ENCODE data around the gene EFS.

Gene EFS

GRCh38 chr14:23320584-23321571 is 44.1 kb downstream of the EFS start, which contains the start of gene PABPN1:
TSS of gene PABPN1 (plus strand) at chr14:23321457. CDS start at chr14:23321470, 13 bp downstream.
- DNase-seq, result peak; percentile 100
- in situ Hi-C loops (cut with MboI; ENCODE audit: low pct_unique_long_range_greater_than_20kb, low sequenced_read_pairs), result no loop called here

GRCh38 chr14:23319746-23320583 is 45.0 kb downstream of the EFS start:
- in situ Hi-C loops (cut with MboI; ENCODE audit: low pct_unique_long_range_greater_than_20kb, low sequenced_read_pairs), result no loop called here
- no peak for DNase-seq

GRCh38 chr14:23316300-23316699 is 48.7 kb downstream of the EFS start:
- in situ Hi-C loops (cut with MboI; ENCODE audit: low pct_unique_long_range_greater_than_20kb, low sequenced_read_pairs), result no loop called here

DNA sequence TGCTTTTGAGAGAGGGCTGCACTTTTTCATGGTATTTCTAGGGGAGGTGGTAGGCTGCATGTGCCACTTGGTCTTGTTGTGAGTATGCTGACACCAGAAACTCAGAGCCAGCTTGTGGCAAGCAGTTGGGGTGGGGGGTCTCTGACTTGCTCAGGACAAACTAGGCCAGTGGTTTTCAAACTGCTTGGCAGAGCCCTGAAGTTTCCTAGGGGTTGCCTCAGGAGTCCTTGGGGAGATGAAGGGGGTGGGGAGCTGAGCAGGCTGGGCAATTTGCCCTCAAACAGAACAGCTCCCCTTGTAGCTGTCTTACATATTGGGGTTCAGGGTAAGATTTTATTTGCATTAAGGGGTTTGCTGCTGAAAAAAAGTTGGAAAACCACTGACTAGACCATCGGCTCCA is 54.4 kb downstream of the EFS start:
- no peak for DNase-seq
- in situ Hi-C loops (cut with MboI; ENCODE audit: low pct_unique_long_range_greater_than_20kb, low sequenced_read_pairs), result no loop called here

More at GRCh38 chr14:23316300-23316699, 48.7 kb downstream of the EFS start:
- no peak for DNase-seq

GRCh38 chr14:23308721-23309445 is 56.1 kb downstream of the EFS start:
- DNase-seq, result no peak
- in situ Hi-C loops (cut with MboI; ENCODE audit: low pct_unique_long_range_greater_than_20kb, low sequenced_read_pairs), result no loop called here

DNA sequence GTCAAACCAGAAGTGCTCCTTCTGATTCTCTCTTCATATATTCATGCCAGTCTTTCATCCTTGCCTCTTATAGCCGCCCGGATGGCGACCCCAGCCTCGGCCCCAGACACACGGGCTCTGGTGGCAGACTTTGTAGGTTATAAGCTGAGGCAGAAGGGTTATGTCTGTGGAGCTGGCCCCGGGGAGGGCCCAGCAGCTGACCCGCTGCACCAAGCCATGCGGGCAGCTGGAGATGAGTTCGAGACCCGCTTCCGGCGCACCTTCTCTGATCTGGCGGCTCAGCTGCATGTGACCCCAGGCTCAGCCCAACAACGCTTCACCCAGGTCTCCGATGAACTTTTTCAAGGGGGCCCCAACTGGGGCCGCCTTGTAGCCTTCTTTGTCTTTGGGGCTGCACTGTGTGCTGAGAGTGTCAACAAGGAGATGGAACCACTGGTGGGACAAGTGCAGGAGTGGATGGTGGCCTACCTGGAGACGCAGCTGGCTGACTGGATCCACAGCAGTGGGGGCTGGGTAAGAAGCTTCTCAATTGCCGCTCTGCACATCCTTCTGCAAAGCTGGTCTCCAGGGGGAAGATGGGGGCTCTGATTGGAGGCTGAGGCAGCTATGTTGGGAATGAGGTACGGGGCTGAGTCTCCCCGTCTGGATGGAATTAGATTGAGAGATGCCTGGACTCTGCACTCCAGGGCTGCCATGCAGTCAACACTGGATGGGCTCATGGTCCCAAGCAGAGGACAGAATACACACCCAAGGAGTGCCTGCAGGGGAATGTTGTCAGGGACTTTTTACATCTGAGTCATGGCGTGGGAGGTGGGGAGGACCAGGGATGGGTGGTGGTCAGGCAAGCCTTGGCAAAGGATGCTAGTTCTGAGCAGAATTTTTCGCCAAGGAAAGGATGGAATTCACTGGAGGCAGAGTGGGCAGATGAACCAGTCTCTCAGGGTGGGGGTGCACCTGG is 57.0 kb downstream of the EFS start:
- no peak for DNase-seq
- in situ Hi-C loops (cut with MboI; ENCODE audit: low pct_unique_long_range_greater_than_20kb, low sequenced_read_pairs), result no loop called here

GRCh38 chr14:23307146-23307530 is 57.8 kb downstream of the EFS start:
- no peak for DNase-seq
- in situ Hi-C loops (cut with MboI; ENCODE audit: low pct_unique_long_range_greater_than_20kb, low sequenced_read_pairs), result no loop called here

- in situ Hi-C loops (cut with MboI; ENCODE audit: low pct_unique_long_range_greater_than_20kb, low sequenced_read_pairs), result no loop called here
- DNase-seq, result peak; percentile 85
These were observed 58.4 kb downstream of the EFS start, which contains the start of gene BCL2L2 for GRCh38 chr14:23306412-23307145. TSS of gene BCL2L2 (plus strand) at chr14:23306833. CDS start at chr14:23307768, 935 bp downstream.
